Endodermal cell (in vitro differentiated cells): ENCODE data around the gene RASGRF2. TPM values are rescaled to one million over a fixed set of nuclear protein-coding genes. Genes with fewer than 3 reads are reported as not detected.

Experiments used
- DNase-seq: peaks from one replicate; pipeline ENCODE4 v3.0.0-alpha.2; 2017
- H3K27ac ChIP-seq: 2 replicates; pipeline ENCODE4 v1.5.1; 2013; ENCODE audit warnings: mild to moderate bottlenecking, low read depth, low read length, moderate library complexity
- H3K27me3 ChIP-seq: 2 replicates; pipeline ENCODE4 v1.6.1; 2013; ENCODE audit warnings: mild to moderate bottlenecking, low read length, moderate library complexity; ENCODE audit not compliant: insufficient read depth, control insufficient read depth, poor library complexity, severe bottlenecking
- H3K36me3 ChIP-seq: 2 replicates; pipeline ENCODE4 v1.7.0; 2013; ENCODE audit warnings: mild to moderate bottlenecking, low read length, moderate library complexity; ENCODE audit not compliant: control insufficient read depth, insufficient read depth
- H3K4me1 ChIP-seq: one replicate; pipeline ENCODE4 v1.7.0; 2013; ENCODE audit warnings: low read length; ENCODE audit not compliant: control insufficient read depth, insufficient read depth
- H3K4me3 ChIP-seq: 2 replicates; pipeline ENCODE4 v1.5.1; 2013; ENCODE audit warnings: mild to moderate bottlenecking, low read length, moderate library complexity
- H3K9ac ChIP-seq: 2 replicates; pipeline ENCODE4 v1.6.1; 2013; ENCODE audit warnings: mild to moderate bottlenecking, low read length, moderate library complexity; ENCODE audit not compliant: poor library complexity, severe bottlenecking; ENCODE audit errors: extremely low read depth
- H3K9me3 ChIP-seq: 2 replicates; pipeline ENCODE4 v1.6.1; 2013; ENCODE audit warnings: mild to moderate bottlenecking, low read length, moderate library complexity; ENCODE audit not compliant: control insufficient read depth
- H3K27ac Mint-ChIP-seq: 2 replicates; pipeline ENCODE4 v1.8.0; 2020; ENCODE audit warnings: mixed read lengths
- H3K27me3 Mint-ChIP-seq: 2 replicates; pipeline ENCODE4 v1.8.0; 2021; ENCODE audit warnings: mild to moderate bottlenecking, mixed read lengths; ENCODE audit not compliant: insufficient read depth
- H3K36me3 Mint-ChIP-seq: 2 replicates; pipeline ENCODE4 v1.8.0; 2020; ENCODE audit warnings: low read depth, mixed read lengths
- H3K4me1 Mint-ChIP-seq: 2 replicates; pipeline ENCODE4 v1.8.0; 2020; ENCODE audit warnings: mixed read lengths
- H3K4me3 Mint-ChIP-seq: 2 replicates; pipeline ENCODE4 v1.8.0; 2020; ENCODE audit warnings: mild to moderate bottlenecking, moderate library complexity, mixed read lengths
- H3K9me3 Mint-ChIP-seq: 2 replicates; pipeline ENCODE4 v1.8.0; 2020; ENCODE audit warnings: mild to moderate bottlenecking, mixed read lengths
- WGBS, 2 experiments: methylation state at CpG; one replicate each; pipeline versions ENCODE4 v1.1.5 to v1.1.7; 2013; ENCODE audit warnings: missing lambda C conversion rate in 2 of 2, mixed read lengths in 1 of 2; ENCODE audit not compliant: insufficient coverage in 1 of 2, insufficient read length in 1 of 2; 5-methylcytosine and 5-hydroxymethylcytosine counted together
- total RNA-seq, 2 donors: library from RNA; stranded (reverse); fragmentation: NEBNext Ultra II Directional in 1 of 2; extraction: Animal tissue kit (Norgen Biotek cat#: 25700) in 1 of 2; gene quantifications; 2 replicates in 1 of 2; 3 replicates in 1 of 2; pipeline ENCODE4 v1.2.1, GENCODE V29; 2021
- TF ChIP-seq, protein P1 (sequence below): fragments of 200-600 bp; sonication (generic); conservative IDR thresholded peaks from 2 replicates; pipeline ENCODE4 v1.5.0; 2021; ENCODE audit warnings: antibody characterized with exemption, mild to moderate bottlenecking

The RASGRF2 gene
- total RNA-seq, 2 donors from 2014 or later: 0.64 to 14.4 TPM

DNA sequence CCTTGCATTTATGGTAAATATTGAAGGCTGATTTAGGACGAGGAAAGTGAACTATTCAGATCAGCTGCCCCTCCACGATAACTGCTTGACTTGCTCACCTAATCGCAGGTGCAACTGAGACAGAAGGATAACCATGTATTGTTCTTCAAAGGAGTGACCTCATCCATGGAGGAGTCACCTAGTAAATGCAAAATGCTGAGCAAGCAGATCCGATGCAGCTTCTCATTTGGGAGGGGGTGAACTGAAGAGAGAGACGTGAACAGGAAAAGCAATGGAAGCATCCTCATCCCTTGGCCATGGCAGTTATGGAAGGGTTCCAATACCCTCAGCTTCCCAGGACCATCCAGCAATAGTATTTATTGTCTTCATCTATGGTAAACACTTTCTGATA is 47.5 kb downstream of the RASGRF2 start:
- H3K36me3 ChIP-seq: no peaks in the 10 kb centered on the region
- 92 to 94% methylated on average over 4 to 5 of the region's 5 CpGs for WGBS, 2 experiments
- H3K27me3 Mint-ChIP-seq: no peaks in the 10 kb centered on the region
- no peak overlapping the region for H3K4me3 Mint-ChIP-seq
- H3K4me1 ChIP-seq: no peaks in the 10 kb centered on the region
- no peak for DNase-seq
- H3K27ac Mint-ChIP-seq: no peak overlapping the region
- H3K27me3 ChIP-seq: no peaks in the 10 kb centered on the region
- no peaks in the 10 kb centered on the region for H3K36me3 Mint-ChIP-seq
- H3K4me1 Mint-ChIP-seq: no peaks in the 10 kb centered on the region
- H3K9me3 Mint-ChIP-seq: no peaks in the 10 kb centered on the region
- H3K4me3 ChIP-seq: no peak overlapping the region
- H3K9ac ChIP-seq: no peak overlapping the region
- H3K27ac ChIP-seq: no peak overlapping the region
- no peaks in the 10 kb centered on the region for H3K9me3 ChIP-seq
- TF ChIP-seq, protein P1, sequence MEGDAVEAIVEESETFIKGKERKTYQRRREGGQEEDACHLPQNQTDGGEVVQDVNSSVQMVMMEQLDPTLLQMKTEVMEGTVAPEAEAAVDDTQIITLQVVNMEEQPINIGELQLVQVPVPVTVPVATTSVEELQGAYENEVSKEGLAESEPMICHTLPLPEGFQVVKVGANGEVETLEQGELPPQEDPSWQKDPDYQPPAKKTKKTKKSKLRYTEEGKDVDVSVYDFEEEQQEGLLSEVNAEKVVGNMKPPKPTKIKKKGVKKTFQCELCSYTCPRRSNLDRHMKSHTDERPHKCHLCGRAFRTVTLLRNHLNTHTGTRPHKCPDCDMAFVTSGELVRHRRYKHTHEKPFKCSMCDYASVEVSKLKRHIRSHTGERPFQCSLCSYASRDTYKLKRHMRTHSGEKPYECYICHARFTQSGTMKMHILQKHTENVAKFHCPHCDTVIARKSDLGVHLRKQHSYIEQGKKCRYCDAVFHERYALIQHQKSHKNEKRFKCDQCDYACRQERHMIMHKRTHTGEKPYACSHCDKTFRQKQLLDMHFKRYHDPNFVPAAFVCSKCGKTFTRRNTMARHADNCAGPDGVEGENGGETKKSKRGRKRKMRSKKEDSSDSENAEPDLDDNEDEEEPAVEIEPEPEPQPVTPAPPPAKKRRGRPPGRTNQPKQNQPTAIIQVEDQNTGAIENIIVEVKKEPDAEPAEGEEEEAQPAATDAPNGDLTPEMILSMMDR: no peak

DNA sequence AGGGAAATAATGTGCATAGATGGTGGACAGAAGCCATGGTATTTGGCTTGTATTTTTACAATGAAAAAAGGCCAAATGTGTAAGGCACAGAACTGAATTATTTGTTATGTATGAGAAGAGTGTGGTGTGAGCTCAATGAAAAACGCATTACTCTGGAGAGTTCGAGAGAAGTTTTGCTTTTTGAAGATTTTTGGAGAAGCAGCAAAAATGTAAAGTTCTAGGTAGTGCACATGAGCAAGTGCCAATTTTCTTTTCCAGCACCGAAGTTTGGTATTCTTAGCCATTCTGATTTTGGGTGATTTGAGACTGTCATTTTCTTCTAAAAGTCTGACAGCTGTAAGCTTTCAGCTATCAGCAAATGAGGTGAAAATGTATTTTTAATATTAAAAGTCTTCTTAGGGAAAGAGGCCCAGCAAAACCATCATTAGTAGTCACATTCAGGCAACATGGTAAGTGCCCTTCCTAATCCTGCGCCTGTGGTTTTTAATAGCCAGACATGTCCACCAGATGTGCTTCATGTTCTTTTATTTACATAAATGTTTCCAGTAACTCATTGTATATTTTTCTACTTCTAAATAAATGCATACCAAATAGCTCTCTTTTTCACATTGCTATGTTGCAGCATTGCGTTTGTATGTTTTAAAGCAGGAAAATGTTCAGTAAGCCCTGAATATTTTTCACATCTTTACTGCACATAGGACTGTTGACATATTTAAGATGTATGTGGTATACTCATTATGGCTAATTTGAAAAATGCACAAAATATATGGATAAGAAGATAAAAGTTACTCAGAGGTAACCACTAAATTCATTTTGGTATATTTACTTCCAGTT is 50.4 kb downstream of the RASGRF2 start:
- no peaks in the 10 kb centered on the region for H3K27me3 Mint-ChIP-seq
- no peak overlapping the region for H3K4me3 Mint-ChIP-seq
- H3K9me3 Mint-ChIP-seq: no peaks in the 10 kb centered on the region
- TF ChIP-seq, protein P1: no peak
- 88 to 93% methylated on average over 3 to 5 of the region's 5 CpGs for WGBS, 2 experiments
- no peaks in the 10 kb centered on the region for H3K27me3 ChIP-seq
- no peak overlapping the region for H3K27ac Mint-ChIP-seq
- no peak overlapping the region for H3K4me3 ChIP-seq
- no peak for DNase-seq
- H3K9ac ChIP-seq: no peak overlapping the region
- H3K4me1 ChIP-seq: no peaks in the 10 kb centered on the region
- no peaks in the 10 kb centered on the region for H3K9me3 ChIP-seq
- no peaks in the 10 kb centered on the region for H3K4me1 Mint-ChIP-seq
- H3K27ac ChIP-seq: no peak overlapping the region
- H3K36me3 Mint-ChIP-seq: no peaks in the 10 kb centered on the region
- H3K36me3 ChIP-seq: no peaks in the 10 kb centered on the region

DNA sequence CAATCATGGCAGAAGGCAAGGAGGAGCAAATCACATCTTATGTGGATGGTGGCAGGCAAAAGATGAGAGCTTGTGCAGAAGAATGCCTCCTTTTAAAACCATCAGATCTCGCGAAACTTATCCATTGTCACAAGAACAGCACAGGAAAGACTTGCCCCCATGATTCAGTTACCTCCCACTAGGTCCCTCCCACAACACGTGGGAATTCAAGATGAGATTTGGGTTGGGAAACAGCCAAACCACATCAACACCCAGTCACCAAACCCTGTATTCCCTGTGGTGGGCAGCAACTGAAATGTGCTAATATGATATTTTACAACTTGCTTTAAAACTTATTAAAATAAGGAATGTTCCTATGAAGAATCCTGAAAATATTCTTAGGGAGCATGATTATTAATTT is 54.2 kb downstream of the RASGRF2 start:
- no peak overlapping the region for H3K27ac Mint-ChIP-seq
- H3K27me3 ChIP-seq: no peaks in the 10 kb centered on the region
- H3K4me3 ChIP-seq: no peak overlapping the region
- H3K4me3 Mint-ChIP-seq: no peak overlapping the region
- TF ChIP-seq, protein P1: no peak
- H3K36me3 Mint-ChIP-seq: no peaks in the 10 kb centered on the region
- DNase-seq: no peak
- H3K36me3 ChIP-seq: no peaks in the 10 kb centered on the region
- no peak overlapping the region for H3K9ac ChIP-seq
- peaks cover 8% of the 10 kb centered on the region for H3K4me1 Mint-ChIP-seq
- H3K9me3 ChIP-seq: no peaks in the 10 kb centered on the region
- H3K4me1 ChIP-seq: no peaks in the 10 kb centered on the region
- H3K27ac ChIP-seq: no peak overlapping the region
- H3K9me3 Mint-ChIP-seq: no peaks in the 10 kb centered on the region
- 80 to 81% methylated on average over 1 to 3 of the region's 3 CpGs for WGBS, 2 experiments
- no peaks in the 10 kb centered on the region for H3K27me3 Mint-ChIP-seq
